ENCODE data around the gene SUPT6H.

DNA sequence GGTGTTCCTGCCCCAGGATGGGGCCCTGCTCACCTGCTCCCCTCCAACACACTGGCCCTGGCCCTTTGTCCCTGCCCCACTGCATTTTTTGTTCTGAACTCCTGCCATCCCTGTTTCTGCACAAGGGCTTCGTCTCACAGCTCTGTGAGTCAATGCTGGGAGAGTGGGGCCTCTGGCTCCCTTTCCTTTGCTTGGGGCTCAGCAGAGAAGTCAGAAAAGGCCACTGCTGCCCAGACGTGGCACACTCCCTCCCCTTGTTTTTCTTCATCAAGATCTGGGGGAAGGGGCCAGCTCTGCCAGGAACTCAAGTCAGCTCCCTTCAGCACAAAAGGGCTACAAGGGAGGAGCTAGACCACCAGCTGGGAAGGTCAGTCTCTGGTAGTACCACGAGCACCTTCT lies 40.7 kb downstream of the SUPT6H start:
- TF ChIP-seq, protein P1, sequence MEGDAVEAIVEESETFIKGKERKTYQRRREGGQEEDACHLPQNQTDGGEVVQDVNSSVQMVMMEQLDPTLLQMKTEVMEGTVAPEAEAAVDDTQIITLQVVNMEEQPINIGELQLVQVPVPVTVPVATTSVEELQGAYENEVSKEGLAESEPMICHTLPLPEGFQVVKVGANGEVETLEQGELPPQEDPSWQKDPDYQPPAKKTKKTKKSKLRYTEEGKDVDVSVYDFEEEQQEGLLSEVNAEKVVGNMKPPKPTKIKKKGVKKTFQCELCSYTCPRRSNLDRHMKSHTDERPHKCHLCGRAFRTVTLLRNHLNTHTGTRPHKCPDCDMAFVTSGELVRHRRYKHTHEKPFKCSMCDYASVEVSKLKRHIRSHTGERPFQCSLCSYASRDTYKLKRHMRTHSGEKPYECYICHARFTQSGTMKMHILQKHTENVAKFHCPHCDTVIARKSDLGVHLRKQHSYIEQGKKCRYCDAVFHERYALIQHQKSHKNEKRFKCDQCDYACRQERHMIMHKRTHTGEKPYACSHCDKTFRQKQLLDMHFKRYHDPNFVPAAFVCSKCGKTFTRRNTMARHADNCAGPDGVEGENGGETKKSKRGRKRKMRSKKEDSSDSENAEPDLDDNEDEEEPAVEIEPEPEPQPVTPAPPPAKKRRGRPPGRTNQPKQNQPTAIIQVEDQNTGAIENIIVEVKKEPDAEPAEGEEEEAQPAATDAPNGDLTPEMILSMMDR (IDR thresholded peaks at IDR 0.05; ENCODE audit: control extremely low read depth in 1 of 3, insufficient read depth in 1 of 3, low read depth in 1 of 3, low read length in 3 of 3) = no peak
- TF ChIP-seq POLR2A (IDR thresholded peaks at IDR 0.05; ENCODE audit: control extremely low read depth in 1 of 2, low read depth in 2 of 2, low read length in 2 of 2) (no peak), YY1 (IDR thresholded peaks at IDR 0.05; ENCODE audit: low read depth, low read length) (no peak), SUZ12 (IDR thresholded peaks at IDR 0.05; ENCODE audit: low read length) (no peak), EZH2 (IDR thresholded peaks at IDR 0.05; ENCODE audit: low read depth, low read length, severe bottlenecking) (no peak), TEAD4 (IDR thresholded peaks at IDR 0.05; ENCODE audit: low read depth, low read length) (no peak), TAF1 (IDR thresholded peaks at IDR 0.05; ENCODE audit: low read depth, low read length) (no peak)

All from H1 (cell line).